ENCODE measurements around the gene DZIP3.

Gene DZIP3

GRCh38 chr3:108698461-108698860 is 108.9 kb downstream of the DZIP3 start:
- DNase-seq = no peak

GRCh38 chr3:108705045-108705444 is 115.5 kb downstream of the DZIP3 start:
- no peak for DNase-seq

GRCh38 chr3:108713009-108713516 is 123.5 kb downstream of the DZIP3 start:
- no peak for DNase-seq

GRCh38 chr3:108713816-108714215 is 124.3 kb downstream of the DZIP3 start:
- no peak for DNase-seq

GRCh38 chr3:108718454-108718853 is 128.9 kb downstream of the DZIP3 start:
- no peak for DNase-seq

GRCh38 chr3:108719178-108719806 is 129.8 kb downstream of the DZIP3 start:
- no peak for DNase-seq

- DNase-seq = no peak
Observed at GRCh38 chr3:108722724-108723123, 133.2 kb downstream of the DZIP3 start.

- no peak for DNase-seq
Observed at GRCh38 chr3:108724101-108724500, 134.6 kb downstream of the DZIP3 start.

- DNase-seq = no peak
Observed at GRCh38 chr3:108728105-108728504, 138.6 kb downstream of the DZIP3 start.

- no peak for DNase-seq
Observed at GRCh38 chr3:108728934-108729333, 139.4 kb downstream of the DZIP3 start.

- no peak for DNase-seq
Observed at GRCh38 chr3:108736821-108737220, 147.3 kb downstream of the DZIP3 start.

- DNase-seq = no peak
Observed at GRCh38 chr3:108742929-108743328, 153.4 kb downstream of the DZIP3 start.
